B cell (primary cell): ENCODE measurements around the gene BRAF.

Source experiments
- EZH2 ChIP-seq: IDR thresholded peaks from 2 replicates; pipeline ENCODE4 v1.6.1; 2012; ENCODE audit warnings: borderline replicate concordance, low read depth, mild to moderate bottlenecking, moderate library complexity, low read length; ENCODE audit not compliant: insufficient read depth, poor library complexity, severe bottlenecking
- TF ChIP-seq, protein P1 (sequence below): fragments of 200-600 bp; IDR thresholded peaks from one replicate; pipeline ENCODE4 v1.8.0; 2022; ENCODE audit warnings: antibody characterized with exemption, mild to moderate bottlenecking

DNA sequence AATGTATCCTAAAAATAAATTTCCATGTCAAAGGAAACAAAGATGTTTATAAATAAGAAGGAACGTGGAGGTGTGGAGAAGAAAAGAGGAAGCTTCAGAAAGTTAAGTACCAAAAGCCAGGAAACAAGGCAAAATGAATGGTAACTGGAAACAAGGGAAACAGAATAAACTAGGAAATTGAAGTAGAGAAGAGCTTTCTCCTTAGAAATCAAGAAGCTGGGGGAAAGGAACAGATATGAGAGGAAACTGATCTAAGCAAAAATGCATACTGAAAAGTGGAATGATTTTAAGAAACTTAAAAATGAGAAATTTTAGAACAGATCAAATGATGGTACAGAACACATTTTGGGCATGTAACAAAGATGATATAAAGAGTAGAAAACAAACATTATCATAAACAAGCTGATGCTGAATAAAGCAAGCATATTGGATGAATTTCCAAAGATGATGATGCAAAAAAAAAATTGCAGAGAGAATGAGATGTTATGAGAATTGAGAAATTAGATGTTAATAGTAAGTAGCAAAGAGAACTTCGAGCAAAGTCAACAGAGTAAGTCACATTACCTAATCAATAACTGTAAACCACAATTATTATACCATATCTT lies 1.9 kb downstream of the BRAF start:
- TF ChIP-seq, protein P1, sequence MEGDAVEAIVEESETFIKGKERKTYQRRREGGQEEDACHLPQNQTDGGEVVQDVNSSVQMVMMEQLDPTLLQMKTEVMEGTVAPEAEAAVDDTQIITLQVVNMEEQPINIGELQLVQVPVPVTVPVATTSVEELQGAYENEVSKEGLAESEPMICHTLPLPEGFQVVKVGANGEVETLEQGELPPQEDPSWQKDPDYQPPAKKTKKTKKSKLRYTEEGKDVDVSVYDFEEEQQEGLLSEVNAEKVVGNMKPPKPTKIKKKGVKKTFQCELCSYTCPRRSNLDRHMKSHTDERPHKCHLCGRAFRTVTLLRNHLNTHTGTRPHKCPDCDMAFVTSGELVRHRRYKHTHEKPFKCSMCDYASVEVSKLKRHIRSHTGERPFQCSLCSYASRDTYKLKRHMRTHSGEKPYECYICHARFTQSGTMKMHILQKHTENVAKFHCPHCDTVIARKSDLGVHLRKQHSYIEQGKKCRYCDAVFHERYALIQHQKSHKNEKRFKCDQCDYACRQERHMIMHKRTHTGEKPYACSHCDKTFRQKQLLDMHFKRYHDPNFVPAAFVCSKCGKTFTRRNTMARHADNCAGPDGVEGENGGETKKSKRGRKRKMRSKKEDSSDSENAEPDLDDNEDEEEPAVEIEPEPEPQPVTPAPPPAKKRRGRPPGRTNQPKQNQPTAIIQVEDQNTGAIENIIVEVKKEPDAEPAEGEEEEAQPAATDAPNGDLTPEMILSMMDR = no peak
- TF ChIP-seq EZH2 = no peak
